Right atrium auricular region (tissue), 2 donors: ENCODE data around the gene SFRP5. TPM values are rescaled to one million over a fixed set of nuclear protein-coding genes. Genes with fewer than 3 reads are reported as not detected.

Experiments used
- DNase-seq: peaks from one replicate; pipeline ENCODE4 v3.0.0-alpha.2; 2019; ENCODE audit warnings: low spot score
- H3K27ac ChIP-seq, 2 donors: fragments of 200-600 bp; sonication (generic); 1 replicate in 1 of 2; 2 replicates in 1 of 2; pipeline ENCODE4 v1.5.1; 2016 to 2019
- H3K27me3 ChIP-seq, 2 donors: fragments of 200-600 bp; sonication (generic); one replicate each; pipeline versions ENCODE4 v1.5.1 to v1.6.0; 2017 to 2019
- H3K36me3 ChIP-seq: fragments of 200-600 bp; sonication (generic); one replicate; pipeline ENCODE4 v1.5.1; 2016
- H3K4me1 ChIP-seq, 2 donors: fragments of 200-600 bp; sonication (generic); one replicate each; pipeline versions ENCODE4 v1.5.1 to v1.6.0; 2017 to 2019
- H3K4me3 ChIP-seq, 2 donors: fragments of 200-600 bp; sonication (generic); 1 replicate in 1 of 2; 2 replicates in 1 of 2; pipeline ENCODE4 v1.5.1; 2017 to 2019; ENCODE audit warnings: mild to moderate bottlenecking in 1 of 2, moderate library complexity in 1 of 2
- H3K9me3 ChIP-seq, 2 donors: fragments of 200-600 bp; sonication (generic); one replicate each; pipeline ENCODE4 v1.5.1; 2019
- total RNA-seq, 2 donors: library from RNA; depleted of rRNA; stranded (reverse); fragments of >200 nt; gene quantifications; one replicate each; pipeline ENCODE4 v1.1.0, GENCODE V29; 2016
- TF ChIP-seq, protein P1 (sequence below), 2 donors: fragments of 200-600 bp; sonication (generic); IDR thresholded peaks; one replicate each; pipeline ENCODE4 v1.5.1; 2019; ENCODE audit warnings: antibody characterized with exemption in 2 of 2

The SFRP5 gene
- total RNA-seq, 2 donors from 2014 or later, result 140 to 260 TPM

DNA sequence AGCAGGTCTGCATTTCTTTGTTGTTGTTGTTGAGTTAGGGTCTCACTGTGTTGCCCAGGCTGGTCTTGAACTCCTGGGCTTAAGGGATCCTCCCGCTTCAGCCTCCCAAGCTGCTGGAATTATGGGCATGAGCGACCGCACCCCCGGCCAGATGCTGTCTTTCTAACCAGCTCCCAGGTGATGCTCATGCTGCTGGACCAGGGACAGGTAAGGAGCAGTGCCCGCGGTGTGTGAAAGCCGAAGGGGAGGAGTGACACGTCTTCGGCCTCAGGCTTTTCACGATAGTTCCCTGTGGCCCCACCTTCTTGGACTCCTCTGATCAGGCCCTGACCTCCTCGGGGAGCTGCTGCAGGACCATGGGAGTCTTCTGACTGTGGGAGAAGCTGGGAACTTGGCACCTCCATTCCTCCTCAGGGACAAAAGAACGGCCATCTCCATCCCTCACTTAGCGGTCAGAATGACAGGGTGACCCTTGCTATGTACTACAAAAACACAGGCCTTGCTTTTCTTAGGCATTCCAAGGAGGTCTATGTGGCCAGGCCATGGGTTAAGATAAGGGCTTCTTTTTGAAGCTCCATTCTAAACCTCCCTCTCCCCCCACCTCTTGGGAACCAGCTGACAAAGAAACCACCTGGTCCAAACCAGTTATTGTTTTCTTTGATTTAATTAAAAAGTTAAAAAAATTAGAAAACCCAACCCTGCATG lies 5.5 kb downstream of the SFRP5 start:
- DNase-seq, result no peak
- Histone ChIP-seq H3K36me3 (peaks cover 14% of the 10 kb centered on the region), H3K9me3 (no peaks in the 10 kb centered on the region), H3K4me1 (peaks cover 0 to 46% of the 10 kb centered on the region in 2 donors), H3K4me3 (no peak overlapping the region), H3K27ac (no peak overlapping the region), H3K27me3 (no peaks in the 10 kb centered on the region)
- TF ChIP-seq, protein P1, sequence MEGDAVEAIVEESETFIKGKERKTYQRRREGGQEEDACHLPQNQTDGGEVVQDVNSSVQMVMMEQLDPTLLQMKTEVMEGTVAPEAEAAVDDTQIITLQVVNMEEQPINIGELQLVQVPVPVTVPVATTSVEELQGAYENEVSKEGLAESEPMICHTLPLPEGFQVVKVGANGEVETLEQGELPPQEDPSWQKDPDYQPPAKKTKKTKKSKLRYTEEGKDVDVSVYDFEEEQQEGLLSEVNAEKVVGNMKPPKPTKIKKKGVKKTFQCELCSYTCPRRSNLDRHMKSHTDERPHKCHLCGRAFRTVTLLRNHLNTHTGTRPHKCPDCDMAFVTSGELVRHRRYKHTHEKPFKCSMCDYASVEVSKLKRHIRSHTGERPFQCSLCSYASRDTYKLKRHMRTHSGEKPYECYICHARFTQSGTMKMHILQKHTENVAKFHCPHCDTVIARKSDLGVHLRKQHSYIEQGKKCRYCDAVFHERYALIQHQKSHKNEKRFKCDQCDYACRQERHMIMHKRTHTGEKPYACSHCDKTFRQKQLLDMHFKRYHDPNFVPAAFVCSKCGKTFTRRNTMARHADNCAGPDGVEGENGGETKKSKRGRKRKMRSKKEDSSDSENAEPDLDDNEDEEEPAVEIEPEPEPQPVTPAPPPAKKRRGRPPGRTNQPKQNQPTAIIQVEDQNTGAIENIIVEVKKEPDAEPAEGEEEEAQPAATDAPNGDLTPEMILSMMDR (IDR thresholded peaks at IDR 0.05), result no peak

DNA sequence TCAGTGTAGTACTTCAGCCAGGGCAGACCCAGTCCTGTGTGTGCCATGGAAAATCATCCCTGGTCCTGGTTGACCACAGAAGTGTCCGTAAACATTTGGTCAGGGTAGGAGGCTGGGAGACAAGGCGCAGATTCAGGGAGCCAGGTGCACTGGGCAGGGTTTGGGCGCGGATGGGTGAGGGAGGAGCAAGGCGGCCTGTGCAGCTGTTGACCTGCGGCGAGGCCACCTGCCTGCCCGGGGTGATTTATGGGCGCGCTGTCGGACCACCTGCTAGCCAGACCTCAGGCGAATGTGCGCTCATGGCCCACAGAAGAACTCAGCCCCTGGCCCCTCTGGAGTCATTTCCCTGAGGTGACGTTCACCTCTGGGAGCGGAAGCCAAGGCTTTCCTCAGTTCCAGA lies 6.6 kb downstream of the SFRP5 start:
- no peak for DNase-seq
- Histone ChIP-seq H3K27ac (peak overlapping the region in 1 of 2 donors; percentile 80), H3K4me1 (peaks cover 0 to 48% of the 10 kb centered on the region in 2 donors), H3K36me3 (peaks cover 15% of the 10 kb centered on the region), H3K4me3 (no peak overlapping the region), H3K27me3 (no peaks in the 10 kb centered on the region), H3K9me3 (no peaks in the 10 kb centered on the region)
- TF ChIP-seq, protein P1 (IDR thresholded peaks at IDR 0.05), result no peak

DNA sequence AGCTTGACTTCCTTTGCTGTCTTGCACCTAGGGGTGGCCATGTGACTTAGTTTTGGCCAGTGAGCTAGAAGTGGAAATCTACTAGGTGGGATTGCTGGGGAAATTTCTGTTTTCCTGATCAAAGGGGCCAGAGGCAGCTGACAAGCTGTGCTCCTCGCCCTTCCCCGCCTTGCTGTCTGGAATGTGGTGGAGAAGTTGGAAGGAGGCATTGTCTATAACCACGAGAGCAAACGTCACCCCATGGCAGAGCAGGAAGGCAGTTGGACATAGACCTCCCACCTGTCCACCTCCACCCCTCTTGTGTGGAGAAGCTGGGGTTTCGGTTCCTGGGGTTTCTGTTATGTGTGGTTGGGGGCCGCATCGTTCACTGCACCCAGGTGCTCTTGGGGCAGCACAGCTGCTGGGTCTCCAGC lies 7.3 kb downstream of the SFRP5 start:
- peak overlapping the region; percentile 16 to 80 for H3K27ac ChIP-seq
- H3K4me3 ChIP-seq, result no peak overlapping the region
- H3K4me1 ChIP-seq, result peaks cover 0 to 51% of the 10 kb centered on the region in 2 donors
- H3K9me3 ChIP-seq, result no peaks in the 10 kb centered on the region
- peaks cover 21% of the 10 kb centered on the region for H3K36me3 ChIP-seq
- TF ChIP-seq, protein P1 (IDR thresholded peaks at IDR 0.05), result no peak
- no peak for DNase-seq
- no peaks in the 10 kb centered on the region for H3K27me3 ChIP-seq

DNA sequence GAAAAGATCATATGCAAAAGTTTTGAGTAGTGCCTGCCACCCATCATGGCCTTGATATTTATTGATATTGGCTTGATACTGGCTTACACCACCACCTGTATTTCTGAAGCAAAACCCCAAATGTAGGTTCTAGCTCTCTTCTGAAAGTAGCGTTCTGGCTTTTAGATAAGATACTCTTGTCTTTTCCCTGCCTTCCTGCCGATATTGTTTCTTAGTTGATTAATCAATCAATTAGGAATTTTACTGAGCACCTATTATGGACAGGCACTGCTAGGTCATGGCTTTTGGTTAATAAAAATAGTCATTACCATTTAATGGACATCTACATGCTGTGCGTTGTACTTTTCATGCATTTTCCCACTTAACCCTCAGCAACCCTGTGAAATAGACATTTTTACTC lies 7.9 kb downstream of the SFRP5 start:
- TF ChIP-seq, protein P1 (IDR thresholded peaks at IDR 0.05), result no peak
- Histone ChIP-seq H3K36me3 (peaks cover 26% of the 10 kb centered on the region), H3K9me3 (no peaks in the 10 kb centered on the region), H3K27ac (peak overlapping the region; percentile 66 to 80), H3K4me1 (peaks cover 0 to 52% of the 10 kb centered on the region in 2 donors), H3K27me3 (no peaks in the 10 kb centered on the region), H3K4me3 (no peak overlapping the region)
- DNase-seq, result no peak

DNA sequence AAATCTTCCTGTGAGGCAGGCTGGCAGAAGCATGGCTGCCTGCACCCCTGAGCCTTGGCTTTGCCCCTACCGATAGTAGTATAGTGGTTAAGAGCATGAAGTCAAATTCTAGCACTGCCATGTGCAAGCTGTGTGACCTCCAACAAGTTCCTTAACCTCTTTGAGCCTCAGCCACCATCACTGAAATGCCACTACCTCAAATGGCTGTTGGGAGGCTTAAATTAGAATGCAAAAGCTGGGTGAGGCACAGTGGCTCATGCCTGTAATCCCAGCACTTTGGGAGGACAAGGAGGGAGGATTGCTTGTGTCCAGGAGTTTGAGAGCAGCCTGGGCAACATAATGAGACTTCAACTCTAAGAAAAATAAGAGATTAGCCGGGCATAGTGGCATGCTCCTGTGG lies 8.4 kb downstream of the SFRP5 start:
- Histone ChIP-seq H3K27me3 (no peaks in the 10 kb centered on the region), H3K4me3 (no peak overlapping the region), H3K36me3 (peaks cover 24% of the 10 kb centered on the region), H3K4me1 (peaks cover 0 to 52% of the 10 kb centered on the region in 2 donors), H3K27ac (peak overlapping the region; percentile 66 to 80), H3K9me3 (no peaks in the 10 kb centered on the region)
- TF ChIP-seq, protein P1 (IDR thresholded peaks at IDR 0.05), result no peak
- no peak for DNase-seq

DNA sequence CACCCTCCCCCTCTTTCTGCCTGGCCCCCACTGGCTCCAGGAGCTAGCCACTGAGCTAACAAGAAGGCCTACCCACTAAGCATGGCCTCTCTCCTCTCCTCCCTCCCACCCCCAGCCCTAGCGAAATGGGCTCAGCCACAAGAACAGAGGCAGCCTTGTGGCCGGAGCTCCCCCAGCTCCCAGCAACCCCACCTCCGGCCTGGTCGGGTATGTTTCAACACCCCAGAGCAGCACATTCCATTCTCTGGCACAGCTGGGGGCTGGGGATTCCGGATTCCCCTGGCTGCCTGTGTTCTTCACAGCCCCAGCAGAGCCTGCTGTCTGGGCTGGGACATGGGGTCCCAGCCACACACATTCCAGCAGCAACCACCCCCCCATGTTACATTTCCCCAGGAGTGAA lies 9.0 kb downstream of the SFRP5 start:
- H3K27ac ChIP-seq, result peak overlapping the region; percentile 66 to 80
- TF ChIP-seq, protein P1 (IDR thresholded peaks at IDR 0.05), result no peak
- no peak for DNase-seq
- H3K9me3 ChIP-seq, result no peaks in the 10 kb centered on the region
- H3K36me3 ChIP-seq, result peaks cover 19% of the 10 kb centered on the region
- H3K4me1 ChIP-seq, result peaks cover 0 to 52% of the 10 kb centered on the region in 2 donors
- H3K4me3 ChIP-seq, result no peak overlapping the region
- H3K27me3 ChIP-seq, result no peaks in the 10 kb centered on the region
